NK-92 (cell line): ENCODE data around the gene GTPBP4.
"Not testable (repeated sequence)": the region's sequence is repeated elsewhere in the genome, so short reads cannot be mapped to it uniquely, and the experiment has no call there.

ENCODE experiments used
- DNase-seq: peaks from one replicate; lab custom pipeline; 2025; ENCODE audit not compliant: unreplicated experiment; lab: John Stamatoyannopoulos, UW

The GTPBP4 gene

DNA sequence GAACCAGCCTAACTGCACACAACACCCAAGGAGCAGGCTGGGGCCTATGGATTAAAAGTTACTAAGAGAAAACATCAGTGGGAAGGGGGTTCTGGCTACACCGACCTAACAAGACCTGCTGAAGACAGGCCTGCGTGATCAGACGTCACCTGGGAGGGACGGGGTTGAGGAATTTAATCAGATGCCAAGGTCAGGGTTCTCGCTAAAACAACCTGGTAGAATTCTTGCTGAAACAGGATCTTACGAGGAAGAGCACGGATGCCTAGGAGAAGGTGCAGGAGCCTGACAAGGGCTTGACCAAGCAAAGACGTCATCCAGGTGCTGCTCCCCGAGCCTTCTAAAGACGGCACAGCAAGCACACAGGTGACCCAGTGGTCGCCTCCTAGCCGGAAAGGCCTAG is 35.9 kb downstream of the GTPBP4 start:
- no peak for DNase-seq

DNA sequence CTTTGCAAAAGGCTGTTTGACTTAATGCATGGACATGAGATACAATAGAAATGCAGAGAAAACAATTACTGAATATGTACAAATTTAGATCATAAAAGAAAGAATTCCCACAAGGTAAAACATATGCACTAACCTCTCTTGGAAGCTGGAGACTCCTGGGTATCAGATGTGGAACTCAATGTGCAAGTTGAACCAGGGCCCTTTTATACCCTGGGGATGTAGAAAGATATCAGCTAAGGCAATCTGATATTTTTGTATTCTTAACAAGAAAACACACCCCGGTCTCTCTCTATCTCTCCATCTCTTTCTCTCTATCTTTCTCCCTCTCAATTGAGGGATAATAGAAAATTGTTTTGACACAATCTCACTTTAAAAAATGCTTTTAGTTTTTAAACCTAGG is 37.4 kb downstream of the GTPBP4 start, which contains the start of gene IDI2:
TSS of gene IDI2 (minus strand) at position 177 of the 400 bp plus-strand sequence. CDS start 1,136 bp downstream, outside the sequence.
- DNase-seq, result no peak

- no peak for DNase-seq
Measured at GRCh38 chr10:1026578-1026977, 38.3 kb downstream of the GTPBP4 start.

DNA sequence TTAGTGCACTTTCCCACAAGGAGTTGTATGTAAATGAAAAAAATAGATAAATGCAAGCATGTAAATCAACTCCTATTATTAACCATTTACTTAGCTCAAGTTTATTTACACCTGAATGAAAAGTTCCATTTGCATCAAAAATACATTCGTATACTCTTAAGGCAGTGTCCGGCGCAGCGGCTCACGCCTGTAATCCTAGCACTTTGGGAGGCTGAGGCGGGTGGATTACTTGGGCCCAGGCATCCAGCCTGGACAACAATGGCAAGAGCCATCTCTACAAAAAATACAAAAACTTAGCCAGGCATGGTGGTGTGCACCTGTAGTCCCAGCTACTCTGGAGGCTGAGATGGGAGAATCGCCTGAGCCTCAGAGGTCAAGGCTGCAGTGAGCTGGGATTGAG is 41.6 kb downstream of the GTPBP4 start:
- no peak for DNase-seq

GRCh38 chr10:1033601-1034000 is 45.4 kb downstream of the GTPBP4 start:
- DNase-seq, result no peak

GRCh38 chr10:1034758-1035157 is 46.5 kb downstream of the GTPBP4 start:
- no peak for DNase-seq

DNA sequence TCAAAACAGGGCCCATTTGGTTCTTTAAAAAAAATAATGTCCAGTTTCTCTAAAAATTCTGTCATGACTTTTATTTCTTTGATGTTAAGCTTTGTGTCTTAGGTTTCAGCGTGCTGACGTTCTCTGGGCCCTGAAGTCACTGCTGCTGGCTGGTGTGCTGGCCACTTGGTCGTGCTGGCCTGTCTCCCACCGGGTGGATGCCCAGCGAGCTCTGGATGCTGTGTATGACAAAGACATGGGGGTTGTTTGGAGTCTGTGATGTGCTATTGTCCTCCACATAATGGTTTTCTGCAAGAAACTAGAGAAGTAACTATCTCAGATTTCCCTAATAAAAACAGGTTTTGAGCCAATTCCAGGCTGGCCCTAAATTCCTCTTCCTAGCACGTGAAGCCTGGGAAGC is 47.0 kb downstream of the GTPBP4 start:
- no peak for DNase-seq

DNA sequence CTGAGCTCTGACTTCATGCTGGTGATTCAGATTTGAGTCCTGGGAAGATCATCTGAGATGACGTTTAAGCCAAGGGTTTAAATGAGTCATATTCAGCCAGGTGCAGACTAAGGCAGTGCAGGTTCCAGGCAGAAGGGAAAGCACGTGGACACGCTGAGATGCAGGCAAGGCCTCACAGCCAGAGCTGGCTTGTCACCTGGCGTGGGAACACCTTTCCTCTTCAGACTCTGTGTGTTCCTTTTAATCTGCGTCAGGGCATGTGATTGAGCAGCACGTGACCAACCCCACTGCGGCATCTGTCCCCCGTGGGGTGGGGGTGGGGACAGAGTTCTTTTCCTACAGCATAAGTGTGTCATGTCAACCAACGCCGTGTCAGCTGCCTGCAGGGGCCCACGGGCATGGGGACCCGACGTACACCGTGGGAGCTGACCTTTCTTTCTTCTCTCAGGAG is 48.1 kb downstream of the GTPBP4 start:
- no peak for DNase-seq

DNA sequence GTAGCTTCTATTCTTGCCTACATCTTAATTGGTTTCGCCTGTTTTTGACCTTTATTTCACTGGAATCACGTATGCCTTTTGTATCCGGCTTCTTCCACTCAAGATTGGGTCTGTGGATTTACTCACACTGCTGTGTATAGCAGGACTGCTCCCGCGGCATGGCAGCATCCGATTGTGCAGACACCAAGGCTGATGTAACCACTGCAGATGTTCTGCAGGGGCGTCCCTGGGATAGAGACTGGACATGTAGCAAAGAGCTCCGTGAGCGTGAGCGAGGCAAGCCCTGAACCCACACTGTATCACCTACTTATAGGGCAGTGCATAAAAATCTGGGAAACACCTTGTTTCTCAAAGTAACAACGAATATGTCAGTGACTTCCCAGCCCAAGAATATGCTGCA is 48.9 kb downstream of the GTPBP4 start:
- no peak for DNase-seq

GRCh38 chr10:1038769-1039168 is 50.5 kb downstream of the GTPBP4 start:
- not testable (repeated sequence) for DNase-seq

- no peak for DNase-seq
Measured at GRCh38 chr10:1040133-1040532, 51.9 kb downstream of the GTPBP4 start.

DNA sequence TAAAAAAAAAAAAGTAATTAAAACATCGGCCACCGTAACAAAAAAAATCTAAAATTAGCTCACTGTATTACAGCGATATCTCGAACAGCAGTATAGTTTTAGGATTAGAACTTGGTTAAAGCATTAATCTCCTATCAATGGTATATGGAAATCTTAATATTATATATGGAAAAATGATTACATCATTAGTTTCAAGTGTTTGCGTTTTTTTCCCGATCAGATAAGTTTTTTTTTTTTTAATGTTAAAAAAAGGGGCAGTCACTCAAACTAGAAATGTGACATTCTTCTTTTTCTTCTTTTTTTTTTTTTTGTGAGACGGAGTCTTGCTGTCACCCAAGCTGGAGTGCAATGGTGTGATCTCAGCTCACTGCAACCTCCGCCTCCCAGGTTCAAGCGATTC is 53.3 kb downstream of the GTPBP4 start:
- DNase-seq, result no peak

- DNase-seq, result no peak
Measured at GRCh38 chr10:1043532-1043995, 55.3 kb downstream of the GTPBP4 start.

DNA sequence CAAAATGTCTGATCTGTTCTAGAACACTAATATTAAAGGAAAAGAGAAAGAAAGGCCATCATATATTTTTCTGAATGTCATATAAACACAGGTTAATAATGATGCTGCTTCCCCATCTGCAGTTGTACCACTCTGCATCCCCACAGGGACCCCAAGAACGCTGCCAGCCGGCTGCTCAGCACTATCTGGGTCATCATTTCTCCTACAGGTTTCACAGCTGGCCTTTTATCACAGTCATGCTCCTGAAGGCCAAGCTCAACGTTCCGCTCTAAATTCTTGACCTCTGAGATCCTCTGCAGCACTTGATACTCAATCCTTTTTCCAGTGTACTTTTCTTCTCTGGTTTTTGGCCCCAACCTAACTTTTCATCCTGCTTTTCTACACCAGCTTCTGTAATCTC is 55.9 kb downstream of the GTPBP4 start:
- no peak for DNase-seq

- DNase-seq, result no peak
Measured at GRCh38 chr10:1044964-1045363, 56.7 kb downstream of the GTPBP4 start.

- DNase-seq, result no peak
Measured at GRCh38 chr10:1045415-1045814, 57.2 kb downstream of the GTPBP4 start.

- no peak for DNase-seq
Measured at GRCh38 chr10:1047937-1048336, 59.7 kb downstream of the GTPBP4 start.

- DNase-seq, result no peak
Measured at GRCh38 chr10:1048349-1048731, 60.1 kb downstream of the GTPBP4 start.

DNA sequence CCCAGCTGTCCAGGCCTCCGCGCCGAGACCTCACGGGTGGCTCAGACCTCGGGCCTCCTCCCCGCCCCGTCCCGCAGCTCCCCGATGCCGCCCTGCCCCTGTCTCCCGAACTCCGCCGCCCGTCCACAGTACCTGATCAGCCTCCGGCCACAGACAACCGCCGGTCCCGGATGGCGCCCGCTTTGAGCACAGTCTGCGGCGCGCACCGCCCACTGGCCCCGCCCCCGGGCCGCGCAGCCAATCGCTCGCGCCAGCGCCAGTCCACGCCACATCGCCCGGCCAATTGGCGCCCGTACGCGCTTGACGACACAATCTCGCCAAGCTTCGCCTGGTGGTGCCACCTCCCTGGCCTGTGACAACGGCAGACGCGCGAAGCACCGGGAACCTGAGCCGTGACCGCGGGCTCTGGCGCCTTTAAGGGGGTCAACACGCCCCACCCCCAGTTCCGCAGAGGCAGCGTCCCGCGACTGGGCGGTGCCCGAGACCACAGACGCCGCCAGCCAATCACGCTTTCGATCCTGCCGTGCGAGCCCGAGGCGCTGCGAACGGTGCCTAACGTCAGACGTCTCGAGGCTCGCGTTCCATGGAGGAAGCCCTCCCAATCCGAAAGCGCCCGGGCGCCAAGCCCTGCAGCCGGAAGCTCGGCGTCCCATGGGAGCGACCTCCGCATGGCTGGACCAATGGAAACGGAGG is 60.6 kb downstream of the GTPBP4 start, which contains the start of gene IDI1:
TSS of gene IDI1 (minus strand) at position 388 of the 693 bp plus-strand sequence. CDS start at position 272, 116 bp downstream.
- DNase-seq, result peak; percentile 84

DNA sequence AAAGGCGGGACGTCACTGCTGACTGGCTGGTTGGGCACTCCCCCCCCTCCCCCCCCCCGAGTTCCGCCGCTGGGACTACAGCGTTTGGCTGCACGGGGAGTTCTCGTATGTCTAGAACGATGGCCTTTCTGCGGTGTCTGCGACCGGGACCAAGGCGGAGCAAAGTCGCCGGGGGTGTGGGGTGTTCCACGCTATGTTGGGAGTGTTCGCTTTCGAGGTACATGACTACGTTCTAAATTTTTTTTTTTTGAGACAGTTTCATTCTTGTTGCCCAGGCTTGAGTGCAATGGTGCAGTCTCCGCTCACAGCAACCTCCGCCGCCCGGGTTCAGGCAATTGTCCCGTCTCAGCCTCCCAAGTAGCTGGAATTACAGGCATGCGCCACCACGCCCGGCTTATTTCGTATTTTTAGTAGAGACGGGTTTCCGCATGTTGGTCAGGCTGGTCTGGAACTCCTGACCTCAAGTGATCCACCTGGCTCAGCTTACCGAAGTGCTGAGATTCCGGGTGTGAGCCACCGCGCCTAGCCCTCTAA is 61.3 kb downstream of the GTPBP4 start:
- DNase-seq, result no peak

DNA sequence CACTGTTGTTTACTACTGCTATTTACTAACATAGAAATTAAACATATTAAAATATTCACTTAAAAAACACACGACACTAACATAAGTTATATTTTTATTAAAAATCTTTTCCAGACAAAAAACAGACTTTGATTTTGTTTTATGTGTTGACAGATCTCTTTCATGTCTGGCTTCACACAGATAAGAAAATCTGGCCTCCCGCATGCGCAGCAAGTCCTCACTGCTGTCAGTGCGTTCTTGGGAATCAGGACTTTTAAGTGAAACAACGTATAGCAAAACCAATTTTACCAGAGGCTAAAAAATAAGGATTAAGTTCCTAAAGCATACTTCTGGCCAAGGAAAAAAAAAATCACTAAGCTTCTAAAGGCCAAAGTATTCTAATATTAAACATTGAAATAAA is 61.9 kb downstream of the GTPBP4 start:
- DNase-seq, result no peak

- DNase-seq, result no peak
Measured at GRCh38 chr10:1050554-1050953, 62.3 kb downstream of the GTPBP4 start.

- DNase-seq, result no peak
Measured at GRCh38 chr10:1054684-1055083, 66.5 kb downstream of the GTPBP4 start.
